Measurements from ENCODE around the gene GLP1R.

DNA sequence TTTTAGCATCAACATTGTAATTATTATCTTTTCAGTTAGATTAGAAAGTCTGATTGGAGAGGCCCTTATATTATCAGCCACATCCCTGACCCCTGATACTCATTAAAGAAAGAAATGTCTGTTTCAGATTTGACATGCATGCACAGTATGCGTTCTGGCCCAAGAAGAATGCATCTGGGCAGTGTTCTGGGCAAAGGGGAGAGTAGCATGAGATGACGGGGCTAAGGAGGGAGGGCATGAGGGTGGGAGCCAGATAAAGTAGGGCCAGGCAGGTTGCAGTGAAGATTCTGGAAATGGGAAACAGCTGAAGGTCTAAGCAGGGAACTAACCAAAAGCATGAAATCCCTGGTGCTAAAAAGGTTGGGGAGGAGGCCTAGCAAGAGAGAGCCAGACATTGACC is 59.1 kb downstream of the GLP1R start:
- TF ChIP-seq, protein P1, sequence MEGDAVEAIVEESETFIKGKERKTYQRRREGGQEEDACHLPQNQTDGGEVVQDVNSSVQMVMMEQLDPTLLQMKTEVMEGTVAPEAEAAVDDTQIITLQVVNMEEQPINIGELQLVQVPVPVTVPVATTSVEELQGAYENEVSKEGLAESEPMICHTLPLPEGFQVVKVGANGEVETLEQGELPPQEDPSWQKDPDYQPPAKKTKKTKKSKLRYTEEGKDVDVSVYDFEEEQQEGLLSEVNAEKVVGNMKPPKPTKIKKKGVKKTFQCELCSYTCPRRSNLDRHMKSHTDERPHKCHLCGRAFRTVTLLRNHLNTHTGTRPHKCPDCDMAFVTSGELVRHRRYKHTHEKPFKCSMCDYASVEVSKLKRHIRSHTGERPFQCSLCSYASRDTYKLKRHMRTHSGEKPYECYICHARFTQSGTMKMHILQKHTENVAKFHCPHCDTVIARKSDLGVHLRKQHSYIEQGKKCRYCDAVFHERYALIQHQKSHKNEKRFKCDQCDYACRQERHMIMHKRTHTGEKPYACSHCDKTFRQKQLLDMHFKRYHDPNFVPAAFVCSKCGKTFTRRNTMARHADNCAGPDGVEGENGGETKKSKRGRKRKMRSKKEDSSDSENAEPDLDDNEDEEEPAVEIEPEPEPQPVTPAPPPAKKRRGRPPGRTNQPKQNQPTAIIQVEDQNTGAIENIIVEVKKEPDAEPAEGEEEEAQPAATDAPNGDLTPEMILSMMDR (IDR thresholded peaks at IDR 0.05), result no peak
- no peak for TF ChIP-seq POLR2A (IDR thresholded peaks at IDR 0.05)
